HUES48 (cell line): ENCODE results near the gene TAGLN2.

Experiments used
- H3K27ac ChIP-seq: one replicate; pipeline ENCODE4 v1.7.0; 2013; ENCODE audit warnings: low read depth, low read length, inconsistent platforms
- H3K27me3 ChIP-seq: 2 replicates; pipeline ENCODE4 v1.6.1; 2013; ENCODE audit warnings: mild to moderate bottlenecking, low read length; ENCODE audit not compliant: control insufficient read depth, insufficient read depth
- H3K36me3 ChIP-seq: 2 replicates; pipeline ENCODE4 v1.6.1; 2013; ENCODE audit warnings: low read length; ENCODE audit not compliant: control insufficient read depth, insufficient read depth
- H3K4me1 ChIP-seq: 2 replicates; pipeline ENCODE4 v1.6.1; 2013; ENCODE audit warnings: mild to moderate bottlenecking, low read length; ENCODE audit not compliant: control insufficient read depth, insufficient read depth
- H3K4me3 ChIP-seq: 2 replicates; pipeline ENCODE4 v1.5.1; 2013; ENCODE audit warnings: mild to moderate bottlenecking, low read depth, low read length
- H3K9ac ChIP-seq: 2 replicates; pipeline ENCODE4 v1.6.1; 2013; ENCODE audit warnings: mild to moderate bottlenecking, low read depth, low read length, moderate library complexity
- H3K9me3 ChIP-seq: 2 replicates; pipeline ENCODE4 v1.6.1; 2013; ENCODE audit warnings: low read length; ENCODE audit not compliant: control insufficient read depth, insufficient read depth

TAGLN2 gene

DNA sequence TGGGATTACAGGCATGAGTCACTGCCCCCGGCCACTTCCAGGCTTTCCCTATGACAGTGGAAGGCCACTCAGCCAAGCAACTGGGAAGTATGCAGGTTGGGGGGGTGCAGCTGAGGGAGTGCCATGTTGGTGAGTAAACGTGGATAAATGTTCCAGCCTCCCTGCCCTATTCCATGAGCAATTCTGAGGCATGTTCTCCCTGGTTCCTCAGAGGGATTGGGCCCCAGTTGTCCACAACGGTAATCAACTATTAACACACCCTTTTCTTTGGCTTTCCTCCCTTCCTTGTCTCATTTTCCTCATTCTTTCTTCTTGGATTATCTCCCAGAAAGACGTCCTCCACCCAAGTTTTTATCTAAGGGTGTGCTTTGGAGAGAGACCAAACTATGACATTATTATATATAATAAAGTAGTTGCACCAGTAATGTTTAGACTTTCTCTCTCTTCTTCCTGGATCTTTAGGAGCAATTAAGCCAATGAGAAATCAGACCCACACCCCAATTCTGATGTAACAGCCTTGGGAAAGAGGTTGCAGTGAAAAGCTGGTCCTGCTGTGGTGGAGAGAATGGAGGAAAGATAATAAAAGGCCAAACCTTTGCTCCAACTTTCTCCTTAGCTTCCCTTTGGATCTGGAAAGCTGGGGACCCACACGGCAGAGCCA lies 35.5 kb upstream of the TAGLN2 start:
- no peak overlapping the region for H3K9ac ChIP-seq
- H3K4me3 ChIP-seq = no peak overlapping the region
- no peaks in the 10 kb centered on the region for H3K36me3 ChIP-seq
- no peaks in the 10 kb centered on the region for H3K27me3 ChIP-seq
- H3K27ac ChIP-seq = no peak overlapping the region
- no peaks in the 10 kb centered on the region for H3K9me3 ChIP-seq
- H3K4me1 ChIP-seq = 0 out of 2 replicates have a peak, but pooled peaks cover 3% of the 10 kb centered on the region

DNA sequence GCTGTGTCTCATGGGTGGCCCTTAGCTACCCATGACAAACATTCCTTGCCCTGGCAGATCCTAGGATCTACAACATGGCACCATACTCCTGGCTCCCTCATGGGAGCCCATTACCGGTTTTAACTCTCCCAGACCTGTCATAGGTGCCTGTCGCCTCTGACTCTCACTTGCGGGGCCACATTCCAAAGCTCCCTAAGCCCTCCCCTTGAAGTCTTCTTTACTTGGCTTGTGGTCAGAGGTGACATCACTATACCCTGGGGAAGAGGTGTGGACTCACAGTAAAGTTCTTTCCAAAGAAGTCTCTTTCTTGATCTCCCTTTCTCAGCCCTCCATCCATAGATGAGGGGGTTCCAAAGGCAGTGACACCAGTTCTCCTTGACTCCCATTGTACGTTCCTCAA lies 34.1 kb upstream of the TAGLN2 start:
- H3K9ac ChIP-seq = no peak overlapping the region
- H3K4me1 ChIP-seq = 0 out of 2 replicates have a peak, but pooled peaks cover 3% of the 10 kb centered on the region
- no peaks in the 10 kb centered on the region for H3K9me3 ChIP-seq
- H3K4me3 ChIP-seq = no peak overlapping the region
- no peaks in the 10 kb centered on the region for H3K36me3 ChIP-seq
- H3K27ac ChIP-seq = no peak overlapping the region
- no peaks in the 10 kb centered on the region for H3K27me3 ChIP-seq

DNA sequence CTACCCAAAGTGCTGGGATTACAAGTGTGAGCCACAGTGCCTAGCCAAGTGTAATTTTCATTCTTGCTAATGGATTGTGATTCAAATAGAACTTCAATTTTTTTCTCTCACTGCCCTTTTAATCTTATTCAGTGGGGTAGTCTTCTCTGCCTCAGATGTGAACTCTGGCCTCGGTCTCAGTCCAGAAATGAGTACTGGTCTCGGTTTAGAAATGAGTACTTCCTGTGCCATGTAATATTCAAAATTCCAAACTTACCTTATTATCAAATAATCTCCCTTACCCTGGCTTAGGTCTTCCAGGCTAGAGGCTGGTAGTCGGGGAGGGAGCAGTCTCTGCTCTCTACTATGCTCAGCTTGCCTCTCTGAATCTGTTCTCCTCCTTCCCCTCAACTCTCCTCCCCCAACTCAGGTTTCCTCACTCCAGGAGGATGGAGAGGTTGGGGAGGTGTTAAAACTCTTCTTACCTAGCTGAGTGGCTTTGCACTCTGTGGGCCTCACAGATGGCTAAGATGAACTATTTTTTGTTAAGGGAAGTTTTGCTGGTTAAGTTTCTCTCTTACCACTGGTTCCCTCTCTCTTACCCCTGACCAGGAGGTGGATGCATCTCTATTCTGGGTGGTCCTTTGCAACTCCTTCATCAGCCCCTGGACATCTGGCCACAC lies 33.5 kb upstream of the TAGLN2 start:
- no peaks in the 10 kb centered on the region for H3K4me1 ChIP-seq
- H3K36me3 ChIP-seq = no peaks in the 10 kb centered on the region
- no peak overlapping the region for H3K4me3 ChIP-seq
- no peak overlapping the region for H3K9ac ChIP-seq
- no peaks in the 10 kb centered on the region for H3K9me3 ChIP-seq
- no peaks in the 10 kb centered on the region for H3K27me3 ChIP-seq
- no peak overlapping the region for H3K27ac ChIP-seq

DNA sequence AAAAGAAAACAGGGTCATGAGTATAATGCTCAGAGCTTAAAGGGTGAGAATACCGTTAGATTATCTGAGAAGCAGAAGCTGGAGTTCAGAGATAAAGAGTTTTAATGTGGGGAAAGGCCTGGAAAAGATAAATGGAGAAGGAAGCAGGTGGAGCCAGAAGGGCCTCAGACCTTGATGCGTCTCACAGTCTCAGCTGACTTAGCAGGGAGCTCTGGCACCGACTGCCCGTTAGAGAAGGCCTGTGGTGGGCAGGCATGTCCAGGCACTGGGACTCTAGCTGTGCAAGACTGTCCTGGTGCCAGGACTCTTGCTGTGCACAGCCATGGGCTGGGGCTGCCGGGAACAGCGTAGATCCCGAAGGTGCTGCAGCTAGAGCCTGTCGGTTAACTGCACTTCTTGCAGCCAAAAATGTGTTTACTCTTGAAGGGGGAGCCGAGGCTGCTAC lies 32.5 kb upstream of the TAGLN2 start:
- Histone ChIP-seq H3K27ac (no peak overlapping the region), H3K9ac (no peak overlapping the region), H3K9me3 (no peaks in the 10 kb centered on the region), H3K4me1 (no peaks in the 10 kb centered on the region), H3K27me3 (no peaks in the 10 kb centered on the region), H3K36me3 (no peaks in the 10 kb centered on the region), H3K4me3 (no peak overlapping the region)

DNA sequence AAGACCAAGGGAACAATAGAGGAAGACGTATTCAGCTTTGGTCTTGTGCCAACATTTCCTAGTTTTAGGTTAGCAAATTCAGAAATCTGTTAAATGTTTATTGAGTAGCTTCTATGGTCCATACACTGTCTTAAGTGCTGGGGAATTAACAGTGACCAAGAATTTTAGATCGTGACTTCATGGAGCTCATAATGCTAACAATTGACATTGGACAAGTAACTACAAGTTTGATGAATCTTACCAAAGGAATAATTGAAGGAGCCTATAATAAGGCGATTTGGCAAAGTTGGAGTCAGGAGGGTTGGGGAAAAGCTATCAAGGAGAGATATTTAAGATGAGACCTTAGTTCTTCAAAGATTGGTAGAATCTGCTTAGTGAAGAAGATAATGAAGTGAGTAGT lies 30.1 kb upstream of the TAGLN2 start:
- Histone ChIP-seq H3K9me3 (no peaks in the 10 kb centered on the region), H3K27ac (no peak overlapping the region), H3K4me1 (no peaks in the 10 kb centered on the region), H3K9ac (no peak overlapping the region), H3K4me3 (no peak overlapping the region), H3K27me3 (no peaks in the 10 kb centered on the region), H3K36me3 (no peaks in the 10 kb centered on the region)

DNA sequence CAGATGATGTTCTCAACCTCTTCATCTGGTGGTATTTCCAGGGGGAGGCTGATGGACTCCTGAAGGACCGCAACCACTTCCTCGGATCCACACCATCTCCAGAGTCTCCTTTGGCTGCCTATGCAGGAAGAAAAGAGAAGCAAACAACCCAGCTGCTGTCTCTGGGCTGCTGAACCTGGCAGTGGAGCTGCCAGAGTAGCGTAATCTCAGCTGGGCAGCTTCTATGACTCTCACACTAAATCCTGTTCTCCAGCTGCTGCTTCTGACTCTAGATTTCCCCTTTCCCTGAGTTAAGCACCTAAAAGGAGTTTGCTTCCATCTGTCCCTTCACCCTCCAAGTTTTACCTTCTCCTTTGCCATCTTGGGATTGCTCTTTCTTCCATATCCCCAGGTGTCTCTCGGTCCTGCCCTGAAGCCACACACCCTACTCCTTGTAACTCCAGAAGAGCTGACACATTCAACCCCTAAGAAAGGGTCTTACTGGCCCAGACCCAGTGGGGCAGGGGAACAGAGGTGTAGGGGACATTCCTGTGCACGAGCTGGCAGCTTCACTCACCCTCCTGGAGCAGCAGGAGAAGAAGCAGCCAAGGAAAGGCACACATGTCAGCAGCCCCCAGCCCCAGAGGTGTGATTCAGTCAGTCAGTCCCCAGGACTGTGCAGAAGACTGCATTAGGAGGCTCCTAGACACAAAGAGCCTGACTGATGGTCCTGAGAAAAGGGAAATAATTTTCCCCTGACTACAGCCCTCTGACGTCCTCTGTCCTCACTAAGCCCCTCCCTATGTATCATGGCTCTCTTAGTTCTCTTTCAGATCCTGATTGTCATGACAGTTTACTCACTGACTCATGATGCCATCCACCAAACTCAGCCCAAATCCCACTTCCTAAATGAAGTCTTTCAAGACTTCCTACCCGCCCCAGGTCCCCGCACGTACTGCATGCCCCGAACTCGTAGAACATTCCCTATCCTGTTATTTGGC lies 28.5 kb upstream of the TAGLN2 start, which contains the start of gene SLAMF9:
SLAMF9 (minus strand) TSS at position 702 of the 980 bp plus-strand sequence; CDS start at position 602, 100 bp downstream.
- H3K27ac ChIP-seq = no peak within 1 kb of the TSS
- no peaks in the 10 kb centered on the region for H3K36me3 ChIP-seq
- no peak within 1 kb of the TSS for H3K4me3 ChIP-seq
- no peaks in the 10 kb centered on the region for H3K9me3 ChIP-seq
- no peak within 1 kb of the TSS for H3K9ac ChIP-seq
- H3K27me3 ChIP-seq = no peaks in the 10 kb centered on the region
- H3K4me1 ChIP-seq = no peaks in the 10 kb centered on the region

DNA sequence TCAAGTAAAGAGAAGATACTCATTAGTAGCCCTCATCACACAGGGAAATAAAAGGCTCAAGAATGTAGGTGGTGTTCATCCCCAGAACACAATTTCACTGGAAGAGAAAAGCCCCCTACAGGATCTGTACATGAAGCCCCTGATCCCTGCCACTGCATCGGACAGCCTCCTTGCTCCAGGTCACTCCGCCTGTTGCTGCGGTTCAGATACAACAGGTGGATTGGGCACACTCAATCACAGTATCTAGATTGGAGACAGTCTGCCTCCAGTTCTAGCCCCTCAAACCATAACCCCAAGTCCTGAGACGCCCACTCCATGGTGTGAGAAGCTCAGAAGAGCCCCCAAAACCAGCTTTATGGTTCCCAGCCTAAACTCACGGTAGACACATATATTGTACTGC lies 27.6 kb upstream of the TAGLN2 start:
- Histone ChIP-seq H3K4me1 (no peaks in the 10 kb centered on the region), H3K36me3 (no peaks in the 10 kb centered on the region), H3K27ac (no peak overlapping the region), H3K9ac (no peak overlapping the region), H3K27me3 (no peaks in the 10 kb centered on the region), H3K9me3 (no peaks in the 10 kb centered on the region), H3K4me3 (no peak overlapping the region)

DNA sequence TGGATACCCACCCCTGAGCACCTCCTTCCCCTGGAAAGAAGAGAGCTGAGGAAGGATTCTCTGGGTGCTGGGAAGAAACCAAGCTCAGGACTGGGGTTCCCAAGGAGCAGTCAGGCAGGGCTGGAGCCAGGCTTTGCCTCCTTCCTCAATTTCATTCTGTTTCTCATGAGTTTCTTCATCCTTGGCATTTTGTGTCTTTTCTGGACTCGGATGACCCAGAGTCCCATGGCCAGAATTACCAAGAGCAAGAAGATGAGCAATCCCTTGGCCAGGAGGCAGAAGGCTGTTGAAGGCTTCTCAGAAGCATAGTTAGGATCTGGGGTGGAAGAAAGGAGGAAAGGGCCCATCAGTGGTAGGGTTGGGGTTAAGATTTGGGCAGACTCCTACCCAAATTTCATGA lies 26.2 kb upstream of the TAGLN2 start:
- H3K4me1 ChIP-seq = peaks cover 4% of the 10 kb centered on the region
- no peak overlapping the region for H3K27ac ChIP-seq
- H3K27me3 ChIP-seq = no peaks in the 10 kb centered on the region
- H3K9me3 ChIP-seq = no peaks in the 10 kb centered on the region
- no peak overlapping the region for H3K9ac ChIP-seq
- H3K4me3 ChIP-seq = no peak overlapping the region
- H3K36me3 ChIP-seq = no peaks in the 10 kb centered on the region

DNA sequence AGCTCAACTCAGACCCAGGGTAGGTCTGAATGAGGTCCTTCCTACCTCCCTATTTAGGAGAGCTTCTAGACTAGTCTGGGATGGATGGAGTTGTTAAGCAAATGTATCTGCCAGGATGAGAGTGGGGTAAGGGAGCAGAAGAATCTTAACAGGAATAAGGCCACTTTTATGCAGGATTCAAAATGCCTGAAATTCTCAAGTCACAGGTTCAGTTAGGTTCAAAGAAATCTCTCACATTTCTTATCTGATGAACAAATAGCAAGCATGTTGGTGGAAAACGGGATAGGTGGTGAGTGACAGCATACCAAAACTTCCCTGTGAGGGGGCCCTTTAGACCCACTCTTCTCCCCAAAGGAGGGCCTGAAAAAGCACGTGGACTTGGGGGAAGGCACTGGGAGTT lies 25.7 kb upstream of the TAGLN2 start:
- peaks cover 9% of the 10 kb centered on the region for H3K4me1 ChIP-seq
- no peak overlapping the region for H3K9ac ChIP-seq
- H3K9me3 ChIP-seq = no peaks in the 10 kb centered on the region
- no peak overlapping the region for H3K4me3 ChIP-seq
- no peaks in the 10 kb centered on the region for H3K36me3 ChIP-seq
- H3K27ac ChIP-seq = no peak overlapping the region
- no peaks in the 10 kb centered on the region for H3K27me3 ChIP-seq

DNA sequence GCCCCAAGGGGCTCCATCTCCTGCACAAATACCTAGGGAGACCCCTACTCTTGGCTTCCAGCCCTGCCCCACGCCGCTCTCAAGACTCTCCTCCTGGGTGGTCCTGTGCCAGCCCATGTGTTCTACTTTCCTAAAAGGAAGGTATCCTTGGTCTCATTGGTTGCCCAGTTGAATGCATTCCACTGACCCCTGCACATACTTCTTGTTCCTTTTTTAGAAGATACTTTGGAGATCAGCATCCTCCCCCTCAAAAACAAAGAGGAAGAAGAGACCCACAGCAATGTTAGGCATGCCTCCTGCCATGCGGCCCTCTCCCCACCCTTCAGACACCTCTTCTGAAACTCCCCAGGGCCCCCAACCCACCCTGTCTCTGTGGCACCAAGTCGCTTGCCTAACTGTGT lies 24.7 kb upstream of the TAGLN2 start:
- Histone ChIP-seq H3K36me3 (no peaks in the 10 kb centered on the region), H3K9ac (no peak overlapping the region), H3K4me3 (no peak overlapping the region), H3K4me1 (peaks cover 10% of the 10 kb centered on the region), H3K9me3 (no peaks in the 10 kb centered on the region), H3K27ac (no peak overlapping the region), H3K27me3 (no peaks in the 10 kb centered on the region)
